Neural progenitor cell (in vitro differentiated cells): ENCODE results near the gene SDE2. TPM values are rescaled to one million over a fixed set of nuclear protein-coding genes. Genes with fewer than 3 reads are reported as not detected.

Source experiments
- DNase-seq: peaks from one replicate; pipeline ENCODE4 v3.0.0-alpha.2; 2016; ENCODE audit warnings: low spot score
- H2AFZ ChIP-seq: fragments of 200-600 bp; sonication (generic); replicated peaks from 2 replicates; pipeline ENCODE4 v1.6.1; 2016; ENCODE audit warnings: antibody characterized with exemption
- H3F3A ChIP-seq: fragments of 200-600 bp; sonication (generic); 2 replicates; pipeline ENCODE4 v1.6.1; 2016; ENCODE audit warnings: antibody characterized with exemption, low read depth
- H3K27ac ChIP-seq: fragments of 200-600 bp; sonication (generic); 2 replicates; pipeline ENCODE4 v1.5.1; 2016; ENCODE audit warnings: mild to moderate bottlenecking
- H3K27me3 ChIP-seq: fragments of 200-600 bp; sonication (generic); 2 replicates; pipeline ENCODE4 v1.6.1; 2016; ENCODE audit warnings: mild to moderate bottlenecking, moderate library complexity
- H3K36me3 ChIP-seq: fragments of 200-600 bp; sonication (generic); 2 replicates; pipeline ENCODE4 v1.5.1; 2016
- H3K4me1 ChIP-seq: fragments of 200-600 bp; sonication (generic); 2 replicates; pipeline ENCODE4 v1.6.1; 2016; ENCODE audit warnings: mixed run types
- H3K4me2 ChIP-seq: fragments of 200-600 bp; sonication (generic); 2 replicates; pipeline ENCODE4 v1.6.1; 2016
- H3K4me3 ChIP-seq: fragments of 200-600 bp; sonication (generic); 2 replicates; pipeline ENCODE4 v1.5.1; 2016
- H3K79me2 ChIP-seq: fragments of 200-600 bp; sonication (generic); 2 replicates; pipeline ENCODE4 v1.6.1; 2016; ENCODE audit warnings: low read depth
- H3K9ac ChIP-seq: fragments of 200-600 bp; sonication (generic); 2 replicates; pipeline ENCODE4 v1.6.1; 2016
- H3K9me3 ChIP-seq: fragments of 200-600 bp; sonication (generic); 2 replicates; pipeline ENCODE4 v1.5.1; 2016; ENCODE audit warnings: low read depth
- H4K20me1 ChIP-seq: fragments of 200-600 bp; sonication (generic); 2 replicates; pipeline ENCODE4 v1.6.1; 2016; ENCODE audit warnings: low read depth
- H3K27ac Mint-ChIP-seq: 3 replicates; pipeline ENCODE4 v1.8.0; 2021; ENCODE audit warnings: mixed read lengths
- H3K27me3 Mint-ChIP-seq: 2 replicates; pipeline ENCODE4 v1.8.0; 2022; ENCODE audit warnings: low read depth, mild to moderate bottlenecking, inconsistent platforms, moderate library complexity, mixed read lengths; ENCODE audit not compliant: insufficient read depth
- H3K36me3 Mint-ChIP-seq: 3 replicates; pipeline ENCODE4 v1.8.0; 2021; ENCODE audit warnings: mixed read lengths
- H3K4me1 Mint-ChIP-seq: 3 replicates; pipeline ENCODE4 v1.8.0; 2021; ENCODE audit warnings: mixed read lengths
- H3K4me3 Mint-ChIP-seq: 3 replicates; pipeline ENCODE4 v1.8.0; 2021; ENCODE audit warnings: mild to moderate bottlenecking, moderate library complexity, mixed read lengths
- H3K9me3 Mint-ChIP-seq: 3 replicates; pipeline ENCODE4 v1.8.0; 2020; ENCODE audit warnings: mixed read lengths
- EZH2 ChIP-seq: fragments of 200-600 bp; sonication (generic); IDR thresholded peaks from 2 replicates; pipeline ENCODE4 v1.6.1; 2017; ENCODE audit warnings: antibody characterized with exemption, mild to moderate bottlenecking, moderate library complexity
- EZH2phosphoT487 ChIP-seq: fragments of 200-600 bp; sonication (generic); IDR thresholded peaks from 2 replicates; pipeline ENCODE4 v1.6.1; 2017; ENCODE audit warnings: antibody characterized with exemption
- total RNA-seq: library from RNA; depleted of rRNA; stranded (reverse); fragments of >200 nt; gene quantifications from 2 replicates; pipeline ENCODE4 v1.2.3, GENCODE V29; 2015; ENCODE audit warnings: low replicate concordance
- TF ChIP-seq, protein P1 (sequence below): fragments of 200-600 bp; sonication (generic); IDR thresholded peaks from 2 replicates; pipeline ENCODE4 v1.5.1; 2017; ENCODE audit warnings: antibody characterized with exemption, mild to moderate bottlenecking

SDE2 gene
- total RNA-seq, 1 donor from 2014 or later: 29.2 TPM

DNA sequence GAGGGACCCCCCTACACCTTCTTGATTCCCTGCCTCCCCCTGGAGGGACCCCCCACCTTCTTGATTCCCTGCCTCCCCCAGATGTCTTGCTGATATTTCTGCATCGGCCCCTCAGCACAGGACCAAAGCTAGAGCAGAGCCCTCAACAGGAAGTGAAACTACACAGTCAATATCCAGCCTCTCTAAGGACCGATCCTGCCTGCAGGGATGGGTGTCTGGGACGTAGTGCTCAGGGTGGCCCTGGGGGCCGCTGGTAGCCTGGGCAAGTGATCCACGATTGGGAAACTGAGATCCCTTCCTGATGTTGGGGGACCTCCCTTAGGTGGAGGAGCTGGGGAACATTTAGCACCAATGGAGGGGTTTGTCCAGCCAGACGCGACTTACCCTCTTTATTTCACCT, 54.2 kb downstream of the SDE2 start:
- Histone ChIP-seq H3K36me3 (no peaks in the 10 kb centered on the region), H3K4me1 (peaks cover 44% of the 10 kb centered on the region), H3K4me2 (peak overlapping the region; percentile 63), H3F3A (peaks cover 26% of the 10 kb centered on the region), H3K27me3 (peaks cover 12% of the 10 kb centered on the region), H3K4me3 (no peak overlapping the region), H3K9ac (no peak overlapping the region), H2AFZ (no peak overlapping the region), H3K27ac (peak overlapping the region; percentile 69), H3K9me3 (no peaks in the 10 kb centered on the region), H4K20me1 (no peaks in the 10 kb centered on the region), H3K79me2 (no peaks in the 10 kb centered on the region)
- TF ChIP-seq, protein P1, sequence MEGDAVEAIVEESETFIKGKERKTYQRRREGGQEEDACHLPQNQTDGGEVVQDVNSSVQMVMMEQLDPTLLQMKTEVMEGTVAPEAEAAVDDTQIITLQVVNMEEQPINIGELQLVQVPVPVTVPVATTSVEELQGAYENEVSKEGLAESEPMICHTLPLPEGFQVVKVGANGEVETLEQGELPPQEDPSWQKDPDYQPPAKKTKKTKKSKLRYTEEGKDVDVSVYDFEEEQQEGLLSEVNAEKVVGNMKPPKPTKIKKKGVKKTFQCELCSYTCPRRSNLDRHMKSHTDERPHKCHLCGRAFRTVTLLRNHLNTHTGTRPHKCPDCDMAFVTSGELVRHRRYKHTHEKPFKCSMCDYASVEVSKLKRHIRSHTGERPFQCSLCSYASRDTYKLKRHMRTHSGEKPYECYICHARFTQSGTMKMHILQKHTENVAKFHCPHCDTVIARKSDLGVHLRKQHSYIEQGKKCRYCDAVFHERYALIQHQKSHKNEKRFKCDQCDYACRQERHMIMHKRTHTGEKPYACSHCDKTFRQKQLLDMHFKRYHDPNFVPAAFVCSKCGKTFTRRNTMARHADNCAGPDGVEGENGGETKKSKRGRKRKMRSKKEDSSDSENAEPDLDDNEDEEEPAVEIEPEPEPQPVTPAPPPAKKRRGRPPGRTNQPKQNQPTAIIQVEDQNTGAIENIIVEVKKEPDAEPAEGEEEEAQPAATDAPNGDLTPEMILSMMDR: no peak
- no peak for TF ChIP-seq EZH2phosphoT487
- TF ChIP-seq EZH2: no peak
- Mint-ChIP-seq H3K9me3 (no peaks in the 10 kb centered on the region), H3K36me3 (no peaks in the 10 kb centered on the region), H3K27ac (peak overlapping the region; percentile 89), H3K27me3 (peaks cover 7% of the 10 kb centered on the region), H3K4me3 (no peak overlapping the region), H3K4me1 (peaks cover 52% of the 10 kb centered on the region)
- DNase-seq: no peak

DNA sequence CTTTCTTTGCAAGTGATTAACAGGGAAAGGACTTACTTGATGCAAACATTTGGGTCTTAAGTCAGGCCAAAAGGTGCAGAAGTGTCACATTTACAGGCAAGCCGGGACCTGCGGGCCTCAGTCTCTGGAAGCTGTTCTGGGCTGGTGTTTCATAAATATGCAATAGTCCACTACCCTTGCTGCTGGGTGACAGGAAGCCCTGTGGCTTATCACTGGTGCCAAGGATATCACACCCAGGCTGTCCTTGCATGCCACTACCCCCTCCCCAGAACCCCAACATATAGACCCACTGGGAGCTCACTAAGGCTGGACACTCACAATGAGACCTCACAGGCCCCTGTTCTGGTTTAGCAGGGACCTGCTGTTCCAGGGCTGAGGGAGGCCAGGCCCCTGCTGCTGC, 54.8 kb downstream of the SDE2 start:
- H3K9me3 ChIP-seq: no peaks in the 10 kb centered on the region
- H3F3A ChIP-seq: peaks cover 26% of the 10 kb centered on the region
- peaks cover 18% of the 10 kb centered on the region for H3K27me3 ChIP-seq
- Mint-ChIP-seq H3K36me3 (no peaks in the 10 kb centered on the region), H3K9me3 (no peaks in the 10 kb centered on the region), H3K27me3 (peaks cover 7% of the 10 kb centered on the region), H3K4me3 (no peak overlapping the region), H3K4me1 (peaks cover 51% of the 10 kb centered on the region), H3K27ac (no peak overlapping the region)
- H3K4me2 ChIP-seq: peak overlapping the region; percentile 63
- no peak for DNase-seq
- no peaks in the 10 kb centered on the region for H3K79me2 ChIP-seq
- no peaks in the 10 kb centered on the region for H3K36me3 ChIP-seq
- TF ChIP-seq, protein P1: no peak
- TF ChIP-seq EZH2 (no peak), EZH2phosphoT487 (no peak)
- no peak overlapping the region for H3K9ac ChIP-seq
- no peak overlapping the region for H2AFZ ChIP-seq
- no peak overlapping the region for H3K4me3 ChIP-seq
- H3K4me1 ChIP-seq: peaks cover 44% of the 10 kb centered on the region
- no peaks in the 10 kb centered on the region for H4K20me1 ChIP-seq
- no peak overlapping the region for H3K27ac ChIP-seq

DNA sequence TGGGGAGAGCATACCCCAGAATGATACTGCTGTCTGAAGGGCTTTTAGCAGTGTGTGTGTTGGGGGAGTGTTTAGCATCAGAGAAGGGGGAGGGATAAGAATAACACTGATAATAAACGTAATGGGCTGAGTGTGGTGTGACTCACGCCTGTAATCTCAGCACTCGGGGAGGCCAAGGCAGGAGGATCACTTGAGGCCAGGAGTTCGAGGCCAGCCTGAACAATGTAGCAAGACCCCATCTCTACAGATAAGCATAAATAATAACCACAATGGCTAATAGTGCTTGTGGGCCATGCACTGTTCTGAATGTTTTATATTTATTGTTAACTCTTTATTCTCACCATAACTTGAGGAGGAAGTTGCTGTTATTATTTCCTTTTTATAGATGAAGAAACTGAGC, 55.6 kb downstream of the SDE2 start:
- no peak overlapping the region for H3K27ac Mint-ChIP-seq
- DNase-seq: no peak
- peaks cover 26% of the 10 kb centered on the region for H3K27me3 ChIP-seq
- H3K4me1 ChIP-seq: peaks cover 36% of the 10 kb centered on the region
- peaks cover 43% of the 10 kb centered on the region for H3K4me1 Mint-ChIP-seq
- peaks cover 18% of the 10 kb centered on the region for H3F3A ChIP-seq
- no peak overlapping the region for H3K9ac ChIP-seq
- no peaks in the 10 kb centered on the region for H3K36me3 Mint-ChIP-seq
- TF ChIP-seq EZH2phosphoT487 (no peak), EZH2 (no peak)
- TF ChIP-seq, protein P1: no peak
- H2AFZ ChIP-seq: no peak overlapping the region
- no peaks in the 10 kb centered on the region for H4K20me1 ChIP-seq
- no peaks in the 10 kb centered on the region for H3K9me3 ChIP-seq
- H3K4me2 ChIP-seq: no peak overlapping the region
- no peaks in the 10 kb centered on the region for H3K79me2 ChIP-seq
- H3K27ac ChIP-seq: no peak overlapping the region
- H3K4me3 ChIP-seq: no peak overlapping the region
- H3K9me3 Mint-ChIP-seq: no peaks in the 10 kb centered on the region
- H3K4me3 Mint-ChIP-seq: no peak overlapping the region
- peaks cover 7% of the 10 kb centered on the region for H3K27me3 Mint-ChIP-seq
- no peaks in the 10 kb centered on the region for H3K36me3 ChIP-seq
